Endothelial cell of umbilical vein (primary cell): ENCODE results near the gene ARHGAP29. TPM values are rescaled to one million over a fixed set of nuclear protein-coding genes. Genes with fewer than 3 reads are reported as not detected.

Experiments
- BruUV-seq: library from RNA; stranded (reverse); fragments of 400-500 nt; replicated peaks from 2 replicates; lab custom pipeline; 2021; lab: Mats Ljungman, UMichigan
- CTCF ChIA-PET: fragments of 300-600, 350-600 bp; sonication (Branson Sonifier 250); formaldehyde crosslinking; loops from one replicate; lab custom pipeline; 2021; ENCODE audit warnings: antibody characterized with exemption, inconsistent platforms; lab: Charles Lee
- POLR2A ChIA-PET: fragments of 300-600, 350-600 bp; sonication (Branson Sonifier 250); formaldehyde crosslinking; loops from one replicate; lab custom pipeline; 2021; ENCODE audit warnings: antibody characterized with exemption, inconsistent platforms; lab: Charles Lee
- DNase-seq: peaks from one replicate; pipeline ENCODE4 v3.0.0-alpha.2; 2011; ENCODE audit warnings: low read depth, low spot score
- FAIRE-seq: peaks from 2 replicates; lab custom pipeline; 2011; peaks lifted over from hg19 to GRCh38; lab: Jason Lieb, UNC
- H2AFZ ChIP-seq: 2 replicates; pipeline ENCODE4 v1.6.0; 2012; ENCODE audit warnings: low read depth, low read length, control low read depth, inconsistent platforms
- H3K27ac ChIP-seq: 2 replicates; pipeline ENCODE4 v1.5.1; 2011; ENCODE audit warnings: low read depth, mild to moderate bottlenecking, control low read depth, low read length, moderate library complexity; ENCODE audit not compliant: insufficient read depth
- H3K27me3 ChIP-seq, 2 experiments: 2 replicates each; pipeline versions ENCODE4 v1.6.0 to v1.6.1; 2011; ENCODE audit warnings: low read length in 2 of 2, mixed read lengths in 1 of 2; ENCODE audit not compliant: control insufficient read depth in 2 of 2, insufficient read depth in 2 of 2
- H3K36me3 ChIP-seq, 2 experiments: 2 replicates in 1 of 2; 3 replicates in 1 of 2; pipeline ENCODE4 v1.5.1; 2011; ENCODE audit warnings: low read length in 2 of 2, mild to moderate bottlenecking in 1 of 2, moderate library complexity in 1 of 2; ENCODE audit not compliant: control insufficient read depth in 2 of 2, insufficient read depth in 2 of 2; ENCODE audit errors: extremely low read depth in 1 of 2
- H3K4me1 ChIP-seq: 3 replicates; pipeline ENCODE4 v1.5.1; 2011; ENCODE audit warnings: mild to moderate bottlenecking, low read length; ENCODE audit not compliant: control insufficient read depth, insufficient read depth; ENCODE audit errors: extremely low read depth
- H3K4me2 ChIP-seq: 2 replicates; pipeline ENCODE4 v1.6.1; 2011; ENCODE audit warnings: low read length, control low read depth, mixed read lengths; ENCODE audit not compliant: insufficient read depth
- H3K4me3 ChIP-seq, 3 experiments: fragments of 200-600 bp in 1 of 3; sonication (generic), shearing (Covaris generic) in 1 of 3; replicated peaks in 1 of 3; 2 replicates each; pipeline ENCODE4 v1.5.1; 2011 to 2016; ENCODE audit warnings: control low read depth in 3 of 3, low read length in 3 of 3, mild to moderate bottlenecking in 2 of 3, inconsistent platforms in 1 of 3, low read depth in 1 of 3, moderate library complexity in 1 of 3; ENCODE audit not compliant: insufficient read depth in 1 of 3
- H3K79me2 ChIP-seq: 2 replicates; pipeline ENCODE4 v1.6.0; 2012; ENCODE audit warnings: low read length, inconsistent platforms; ENCODE audit not compliant: control insufficient read depth, insufficient read depth
- H3K9ac ChIP-seq: replicated peaks from 2 replicates; pipeline ENCODE3; 2011; ENCODE audit warnings: low read length, control low read depth; ENCODE audit not compliant: insufficient read depth; ENCODE audit errors: extremely low read depth
- H3K9me1 ChIP-seq: replicated peaks from 3 replicates; pipeline ENCODE4 v1.6.0; 2011; ENCODE audit warnings: mild to moderate bottlenecking, low read length; ENCODE audit not compliant: control insufficient read depth, insufficient read depth; ENCODE audit errors: extremely low read depth
- H3K9me3 ChIP-seq: replicated peaks from 2 replicates; pipeline ENCODE4 v1.5.1; 2012; ENCODE audit warnings: low read length, inconsistent platforms; ENCODE audit not compliant: control insufficient read depth, insufficient read depth
- H4K20me1 ChIP-seq: replicated peaks from 2 replicates; pipeline ENCODE3; 2011; ENCODE audit warnings: mild to moderate bottlenecking, low read length; ENCODE audit not compliant: control insufficient read depth, insufficient read depth; ENCODE audit errors: extremely low read depth
- CTCF ChIP-seq, 2 donors: IDR thresholded peaks; 1 replicate in 1 of 2; 2 replicates in 1 of 2; pipeline ENCODE4 v1.5.1; 2011; ENCODE audit warnings: low read length in 2 of 2, mild to moderate bottlenecking in 2 of 2, moderate library complexity in 2 of 2, control low read depth in 1 of 2, inconsistent platforms in 1 of 2, low read depth in 1 of 2; ENCODE audit not compliant: insufficient read depth in 1 of 2; ENCODE audit errors: extremely low read depth in 1 of 2
- EZH2 ChIP-seq: IDR thresholded peaks from 2 replicates; pipeline ENCODE4 v1.6.1; 2012; ENCODE audit warnings: borderline replicate concordance, low read depth, mild to moderate bottlenecking, moderate library complexity, low read length, inconsistent platforms; ENCODE audit not compliant: severe bottlenecking
- FOS ChIP-seq: IDR thresholded peaks from 2 replicates; pipeline ENCODE4 v1.6.1; 2011; ENCODE audit warnings: mild to moderate bottlenecking, low read length, moderate library complexity, borderline replicate concordance; ENCODE audit not compliant: insufficient read depth
- GATA2 ChIP-seq: IDR thresholded peaks from 2 replicates; pipeline ENCODE4 v1.7.0; 2011; ENCODE audit warnings: low read depth, mild to moderate bottlenecking, moderate library complexity, mixed read lengths, low read length; ENCODE audit not compliant: insufficient read length, insufficient read depth
- JUN ChIP-seq: IDR thresholded peaks from 2 replicates; pipeline ENCODE4 v1.6.1; 2011; ENCODE audit warnings: borderline replicate concordance, low read depth; ENCODE audit not compliant: insufficient read length, insufficient read depth
- MAX ChIP-seq: IDR thresholded peaks from 2 replicates; pipeline ENCODE4 v1.6.1; 2011; ENCODE audit not compliant: insufficient read depth, insufficient read length
- MYC ChIP-seq: IDR thresholded peaks from one replicate; pipeline ENCODE4 v1.6.1; 2011; ENCODE audit warnings: mild to moderate bottlenecking, low read depth, low read length
- POLR2A ChIP-seq: IDR thresholded peaks from 2 replicates; pipeline ENCODE4 v1.6.1; 2012; ENCODE audit warnings: low read depth, mild to moderate bottlenecking, control low read depth, low read length
- POLR2AphosphoS5 ChIP-seq: IDR thresholded peaks from 2 replicates; pipeline ENCODE4 v1.6.1; 2012; ENCODE audit warnings: low read depth, mild to moderate bottlenecking, control low read depth, low read length, moderate library complexity; ENCODE audit not compliant: insufficient read depth
- dilution Hi-C: fragments of 300-500 bp; cut with MboI; formaldehyde crosslinking; loops from one replicate; pipeline ENCODE4 v1.15.0; 2019; ENCODE audit warnings: low sequenced_read_pairs; ENCODE audit not compliant: extremely low pct_ligation_motif_present
- intact Hi-C: fragments of 100-400 bp; cut with micrococcal nuclease; formaldehyde crosslinking; loops from one replicate; pipeline ENCODE4 v1.10.0; 2022
- polyA plus RNA-seq, 4 experiments: library from polyadenylated mRNA; depleted of rRNA in 3 of 4; stranded (reverse) in 3 of 4; unstranded in 1 of 4; fragments of >200 nt; gene quantifications; 2 replicates each; pipeline versions ENCODE4 v1.2.1 to v1.2.3, GENCODE V29; 2011 to 2012; ENCODE audit warnings: missing spikeins in 1 of 4
- total RNA-seq: library from RNA; stranded (reverse); gene quantifications from 2 replicates; pipeline ENCODE4 v1.2.3, GENCODE V29; 2021

Gene ARHGAP29
- total and polyA plus RNA-seq, 2 donors (not counting 3 experiments of a cell fraction or from before 2014, with no cell fraction given): 56.3 to 199 TPM

- intact Hi-C loops (loop anchor here (1.0 to 5.0 kb wide), 5 partner anchors 69 to 166 kb away; no protein-coding TSS in a partner anchor), dilution Hi-C loops (no loop called here)
- no peak for FAIRE-seq
- no peaks in the 10 kb centered on the region for H3K79me2 ChIP-seq
- no peak overlapping the region for H3K4me2 ChIP-seq
- H3K9ac ChIP-seq: no peak overlapping the region
- no peak overlapping the region for H2AFZ ChIP-seq
- no peaks in the 10 kb centered on the region for H4K20me1 ChIP-seq
- no peaks in the 10 kb centered on the region for H3K9me1 ChIP-seq
- H3K9me3 ChIP-seq: no peaks in the 10 kb centered on the region
- CTCF ChIA-PET: interaction anchor here (1.0 to 4.3 kb wide), 4 partner anchors 90 to 175 kb away, joined by 3 to 26 read pairs (median 6); no protein-coding TSS in a partner anchor
- H3K27ac ChIP-seq: peak overlapping the region; percentile 23
- no peak overlapping the region for H3K4me3 ChIP-seq
- BruUV-seq: no TSS peak
- DNase-seq: peak; percentile 76
- no peaks in the 10 kb centered on the region for H3K36me3 ChIP-seq
- H3K27me3 ChIP-seq: no peaks in the 10 kb centered on the region
- peaks cover 5% of the 10 kb centered on the region for H3K4me1 ChIP-seq
- POLR2A ChIA-PET: interaction anchor here (0.9 kb wide), 1 partner anchor 92 kb away, joined by 3 read pairs; no protein-coding TSS in a partner anchor
- TF ChIP-seq JUN (peak; percentile 84), FOS (peak; percentile 22), EZH2 (no peak), POLR2AphosphoS5 (no peak)
These were observed 76.6 kb downstream of the ARHGAP29 start for GRCh38 chr1:94160811-94161210.

GRCh38 chr1:94156096-94156625 lies 81.2 kb downstream of the ARHGAP29 start:
- FAIRE-seq: no peak
- Histone ChIP-seq H3K9me1 (no peaks in the 10 kb centered on the region), H3K4me2 (no peak overlapping the region), H3K36me3 (no peaks in the 10 kb centered on the region), H3K9me3 (no peaks in the 10 kb centered on the region), H4K20me1 (no peaks in the 10 kb centered on the region), H3K4me1 (peaks cover 7% of the 10 kb centered on the region), H2AFZ (no peak overlapping the region), H3K27me3 (no peaks in the 10 kb centered on the region), H3K4me3 (no peak overlapping the region), H3K79me2 (no peaks in the 10 kb centered on the region), H3K9ac (no peak overlapping the region), H3K27ac (no peak overlapping the region)
- dilution Hi-C loops (no loop called here), intact Hi-C loops (no loop called here)
- no TSS peak for BruUV-seq
- CTCF ChIA-PET: interaction anchor here (0.6 to 1.8 kb wide), 7 partner anchors 8 to 180 kb away, joined by 3 to 9 read pairs (median 4); no protein-coding TSS in a partner anchor
- no peak for DNase-seq
- POLR2A ChIA-PET: no interaction called here
- TF ChIP-seq GATA2 (no peak), JUN (no peak), POLR2AphosphoS5 (no peak), CTCF (IDR thresholded peaks at IDR 0.05; ENCODE audit: extremely low read depth in 1 of 2, insufficient read depth in 1 of 2, low read depth in 1 of 2, low read length in 2 of 2) (no peak), POLR2A (no peak), MAX (no peak), FOS (no peak), EZH2 (no peak), MYC (no peak)
